IMR-90 (cell line): Measurements from ENCODE around the gene ACOT7. TPM values are rescaled to one million over a fixed set of nuclear protein-coding genes. Genes with fewer than 3 reads are reported as not detected.

ENCODE experiments used
- ATAC-seq: fragments of 200-7000 bp; cut with Tn5 transposase; 2 replicates; pipeline ENCODE4 v1.9.1; 2020; ENCODE audit warnings: low read depth, mild to moderate bottlenecking, moderate library complexity
- BruUV-seq: library from RNA; stranded (reverse); fragments of 400-500 nt; replicated peaks from 2 replicates; lab custom pipeline; 2021; lab: Mats Ljungman, UMichigan
- CTCF ChIA-PET: fragments of 300-600 bp; formaldehyde crosslinking; extraction: SDS; loops from one replicate; lab custom pipeline; 2021; ENCODE audit warnings: antibody characterized with exemption; lab: Yijun Ruan, JAX
- POLR2A ChIA-PET: fragments of 300-600 bp; sonication (Branson Sonifier 250); formaldehyde crosslinking; loops from one replicate; lab custom pipeline; 2022; ENCODE audit warnings: antibody characterized with exemption; ENCODE audit not compliant: unreplicated experiment; lab: Charles Lee
- DNase-seq: peaks from one replicate; pipeline ENCODE4 v3.0.0; 2013
- H2AFZ ChIP-seq: replicated peaks from 2 replicates; pipeline ENCODE3; 2013; ENCODE audit warnings: low read length, mild to moderate bottlenecking; ENCODE audit not compliant: poor library complexity
- H2AK5ac ChIP-seq: 2 replicates; pipeline ENCODE4 v1.6.1; 2013; ENCODE audit warnings: low read depth, low read length, inconsistent platforms
- H2AK9ac ChIP-seq: replicated peaks from 2 replicates; pipeline ENCODE3; 2013; ENCODE audit warnings: mild to moderate bottlenecking, low read depth, low read length, moderate library complexity; ENCODE audit not compliant: poor library complexity
- H2BK120ac ChIP-seq: 2 replicates; pipeline ENCODE4 v1.6.1; 2013; ENCODE audit warnings: low read depth, low read length, inconsistent platforms
- H2BK15ac ChIP-seq: 3 replicates; pipeline ENCODE4 v1.6.1; 2013; ENCODE audit warnings: low read depth, low read length, inconsistent platforms
- H2BK20ac ChIP-seq: 2 replicates; pipeline ENCODE4 v1.6.1; 2013; ENCODE audit warnings: low read depth, mild to moderate bottlenecking, inconsistent platforms, low read length, moderate library complexity
- H2BK5ac ChIP-seq: 2 replicates; pipeline ENCODE4 v1.6.1; 2013; ENCODE audit warnings: mild to moderate bottlenecking, low read depth, low read length, inconsistent platforms; ENCODE audit not compliant: poor library complexity, severe bottlenecking
- H3K14ac ChIP-seq: replicated peaks from 2 replicates; pipeline ENCODE4 v1.6.1; 2013; ENCODE audit warnings: low read depth, low read length, inconsistent platforms
- H3K18ac ChIP-seq: 2 replicates; pipeline ENCODE4 v1.6.1; 2013; ENCODE audit warnings: low read depth, low read length, control low read depth
- H3K23ac ChIP-seq: 2 replicates; pipeline ENCODE4 v1.6.1; 2013; ENCODE audit warnings: low read depth, low read length, inconsistent platforms
- H3K27ac ChIP-seq: 2 replicates; pipeline ENCODE4 v1.5.1; 2013; ENCODE audit warnings: mild to moderate bottlenecking, control low read depth, low read length; ENCODE audit not compliant: insufficient read depth
- H3K27me3 ChIP-seq: 2 replicates; pipeline ENCODE4 v1.6.1; 2013; ENCODE audit warnings: low read length; ENCODE audit not compliant: control insufficient read depth, insufficient read depth
- H3K36me3 ChIP-seq: 2 replicates; pipeline ENCODE4 v1.6.1; 2013; ENCODE audit warnings: low read length, mixed read lengths; ENCODE audit not compliant: control insufficient read depth, insufficient read depth
- H3K4ac ChIP-seq: 2 replicates; pipeline ENCODE4 v1.6.1; 2013; ENCODE audit warnings: low read depth, low read length, inconsistent platforms
- H3K4me1 ChIP-seq: 2 replicates; pipeline ENCODE4 v1.6.1; 2013; ENCODE audit warnings: low read length, mixed read lengths; ENCODE audit not compliant: control insufficient read depth, insufficient read depth
- H3K4me2 ChIP-seq: 2 replicates; pipeline ENCODE4 v1.6.1; 2013; ENCODE audit warnings: low read depth, mild to moderate bottlenecking, control low read depth, low read length, moderate library complexity
- H3K4me3 ChIP-seq: 2 replicates; pipeline ENCODE4 v1.5.1; 2013; ENCODE audit warnings: low read depth, mild to moderate bottlenecking, control low read depth, low read length, moderate library complexity; ENCODE audit not compliant: insufficient read depth
- H3K56ac ChIP-seq: 2 replicates; pipeline ENCODE4 v1.6.1; 2013; ENCODE audit warnings: low read length, inconsistent platforms; ENCODE audit not compliant: insufficient read depth; ENCODE audit errors: extremely low read depth
- H3K79me1 ChIP-seq, 2 experiments: 2 replicates each; pipeline ENCODE4 v1.6.1; 2013; ENCODE audit warnings: low read length in 2 of 2, inconsistent platforms in 1 of 2, low read depth in 1 of 2
- H3K9ac ChIP-seq: 2 replicates; pipeline ENCODE4 v1.6.1; 2013; ENCODE audit warnings: low read depth, low read length, control low read depth
- H3K9me1 ChIP-seq: 2 replicates; pipeline ENCODE4 v1.6.1; 2013; ENCODE audit warnings: low read length, inconsistent platforms; ENCODE audit not compliant: insufficient read depth
- H3K9me3 ChIP-seq: 2 replicates; pipeline ENCODE4 v1.6.1; 2013; ENCODE audit warnings: low read length; ENCODE audit not compliant: control insufficient read depth, insufficient read depth
- H4K20me1 ChIP-seq: 2 replicates; pipeline ENCODE4 v1.6.1; 2013; ENCODE audit warnings: low read length, inconsistent platforms; ENCODE audit not compliant: insufficient read depth
- H4K5ac ChIP-seq: 2 replicates; pipeline ENCODE4 v1.6.1; 2013; ENCODE audit warnings: mild to moderate bottlenecking, low read depth, low read length, control low read depth
- H4K8ac ChIP-seq, 2 experiments: 2 replicates each; pipeline ENCODE4 v1.6.1; 2013; ENCODE audit warnings: low read depth in 2 of 2, low read length in 2 of 2, control low read depth in 1 of 2, inconsistent platforms in 1 of 2
- H4K91ac ChIP-seq: 2 replicates; pipeline ENCODE4 v1.6.1; 2013; ENCODE audit warnings: low read depth, low read length, inconsistent platforms; ENCODE audit not compliant: insufficient read depth
- MAZ ChIP-seq: IDR thresholded peaks from 2 replicates; pipeline ENCODE4 v1.6.1; 2012; ENCODE audit warnings: low read depth, mild to moderate bottlenecking, low read length, improper control_type of control experiment, moderate library complexity, borderline replicate concordance
- MXI1 ChIP-seq: IDR thresholded peaks from 2 replicates; pipeline ENCODE4 v1.6.1; 2012; ENCODE audit warnings: low read depth, mild to moderate bottlenecking, low read length, moderate library complexity, borderline replicate concordance
- NFE2L2 ChIP-seq: fragments of 150-350 bp; IDR thresholded peaks from 2 replicates; pipeline ENCODE4 v1.6.1; 2016; ENCODE audit warnings: low read depth, mild to moderate bottlenecking, low read length
- POLR2A ChIP-seq: IDR thresholded peaks from 2 replicates; pipeline ENCODE4 v1.6.1; 2012; ENCODE audit warnings: mild to moderate bottlenecking, low read depth, low read length
- SMC3 ChIP-seq: fragments of 150-350 bp; IDR thresholded peaks from 2 replicates; pipeline ENCODE4 v1.6.1; 2016; ENCODE audit warnings: low read depth, mild to moderate bottlenecking, antibody characterized with exemption, low read length, moderate library complexity
- WGBS, 2 experiments: methylation state at CpG; one replicate each; pipeline versions ENCODE4 v1.1.5 to v1.1.7; 2013; ENCODE audit warnings: missing lambda C conversion rate in 2 of 2; ENCODE audit not compliant: insufficient read length in 1 of 2; ENCODE audit errors: extremely low coverage in 2 of 2; 5-methylcytosine and 5-hydroxymethylcytosine counted together
- dilution Hi-C: fragments of 300-500 bp; cut with HindIII; formaldehyde crosslinking; loops from one replicate; pipeline ENCODE4 v1.14.3; 2018; ENCODE audit warnings: low sequenced_read_pairs; ENCODE audit not compliant: unreplicated experiment
- in situ Hi-C: fragments of 300-500 bp; cut with MboI; formaldehyde crosslinking; loops from 3 replicates; pipeline ENCODE4 v1.14.3; 2019; ENCODE audit warnings: low sequenced_read_pairs, inconsistent platforms, mixed read lengths
- intact Hi-C: fragments of 100-400 bp; cut with micrococcal nuclease; formaldehyde crosslinking; loops from 2 replicates; pipeline ENCODE4 v1.10.0; 2022
- polyA plus RNA-seq, 3 experiments: library from polyadenylated mRNA; depleted of rRNA; stranded (reverse); fragments of >200 nt; gene quantifications; 2 replicates each; pipeline ENCODE4 v1.2.3, GENCODE V29; 2012; ENCODE audit warnings: low replicate concordance in 1 of 3
- total RNA-seq: library from RNA; depleted of rRNA; stranded (reverse); fragments of >200 nt; gene quantifications from 2 replicates; pipeline ENCODE4 v1.2.3, GENCODE V29; 2012

The ACOT7 gene
- total and polyA plus RNA-seq, 2 of the 4 experiments (the other 2 are of a cell fraction): 51.6 to 242 TPM

DNA sequence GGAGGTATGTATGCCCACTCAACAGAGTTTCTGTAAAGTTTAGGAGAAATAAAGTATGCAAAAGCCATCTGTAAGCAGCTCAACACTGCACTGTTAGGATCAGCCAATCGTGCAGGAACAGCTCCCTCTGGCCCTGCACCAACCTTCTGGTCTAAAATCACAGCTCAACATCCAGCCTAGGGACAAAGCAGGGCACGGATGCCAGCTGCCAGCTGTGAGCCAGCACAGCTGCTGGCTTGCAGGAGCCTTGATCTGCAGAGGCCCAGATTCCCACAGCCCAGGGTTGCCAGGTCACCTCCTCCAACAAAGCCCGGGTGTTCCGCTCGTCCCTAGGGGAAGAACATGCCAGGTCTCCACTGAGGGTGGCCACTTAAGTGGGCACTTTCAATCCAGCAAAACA lies 8.6 kb downstream of the ACOT7 start (continued):
- TF ChIP-seq MXI1: no peak

DNA sequence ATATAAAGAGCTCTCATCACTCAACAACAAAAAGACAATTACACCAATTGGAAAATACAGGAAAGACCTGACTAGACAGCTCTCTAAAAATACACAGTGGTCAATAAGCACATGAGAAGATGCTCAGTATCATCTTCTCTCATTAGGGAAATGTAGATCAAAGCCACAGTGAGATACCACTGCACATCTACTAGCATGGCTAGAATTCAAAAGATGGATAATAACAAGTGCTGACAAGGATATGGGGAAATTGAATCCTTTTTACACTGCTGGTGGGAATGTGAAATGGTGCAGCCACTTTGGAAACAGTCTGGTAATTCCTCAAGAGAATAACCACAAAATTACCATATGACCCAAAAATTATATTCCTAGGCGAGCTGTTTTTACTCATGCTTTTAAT lies 9.4 kb downstream of the ACOT7 start:
- ChIA-PET CTCF (interaction anchor here (1.4 kb wide), 1 partner anchor 9 kb away, joined by 3 read pairs; the partner anchor contains the start of gene ACOT7), POLR2A (no interaction called here)
- Histone ChIP-seq H2BK5ac (no peak overlapping the region), H4K5ac (no peak overlapping the region), H3K56ac (no peak overlapping the region), H3K36me3 (no peaks in the 10 kb centered on the region), H3K9me1 (0 out of 2 replicates have a peak, but pooled peaks cover 4% of the 10 kb centered on the region), H2AFZ (no peak overlapping the region), H3K14ac (no peak overlapping the region), H2AK9ac (no peak overlapping the region), H3K4me2 (no peak overlapping the region), H3K4me1 (peaks cover 6% of the 10 kb centered on the region), H3K4me3 (no peak overlapping the region), H3K9me3 (no peaks in the 10 kb centered on the region), H3K27ac (no peak overlapping the region), H3K23ac (no peak overlapping the region), H3K4ac (no peak overlapping the region), H4K91ac (no peak overlapping the region), H2BK15ac (no peak overlapping the region), H2BK20ac (no peak overlapping the region), H4K8ac (no peak overlapping the region), H3K9ac (no peak overlapping the region), H4K20me1 (no peaks in the 10 kb centered on the region; the same call in 1 of the 2 replicates), H2BK120ac (no peak overlapping the region), H2AK5ac (no peak overlapping the region), H3K27me3 (no peaks in the 10 kb centered on the region), H3K18ac (no peak overlapping the region), H3K79me1 (peaks cover 4 to 43% of the 10 kb centered on the region in 2 experiments; a peak in 3 of 4 replicates)
- no TSS peak for BruUV-seq
- ATAC-seq (no peak), DNase-seq (no peak)
- intact Hi-C loops: no loop called here
- no peak for TF ChIP-seq SMC3
- no peak for TF ChIP-seq NFE2L2
- no peak for TF ChIP-seq MAZ
- TF ChIP-seq POLR2A: no peak
- dilution Hi-C loops: no loop called here
- in situ Hi-C loops: no loop called here
- no CpG with 5 or more reads among the region's 1 CpG for WGBS, 2 experiments
